Lower leg skin (tissue), 3 donors: ENCODE measurements around the gene ERG.

Experiments used
- POLR2A ChIP-seq, 2 donors: fragments of 450-650 bp; IDR thresholded peaks; one replicate each; pipeline ENCODE4 v1.6.1; 2016 to 2017; ENCODE audit warnings: antibody characterized with exemption in 2 of 2, mild to moderate bottlenecking in 1 of 2, moderate library complexity in 1 of 2
- TF ChIP-seq, protein P1 (sequence below), 3 donors: fragments of 450-650 bp; IDR thresholded peaks; one replicate each; pipeline ENCODE4 v1.5.1; 2016; ENCODE audit warnings: antibody characterized with exemption in 3 of 3, mild to moderate bottlenecking in 3 of 3, moderate library complexity in 2 of 3

DNA sequence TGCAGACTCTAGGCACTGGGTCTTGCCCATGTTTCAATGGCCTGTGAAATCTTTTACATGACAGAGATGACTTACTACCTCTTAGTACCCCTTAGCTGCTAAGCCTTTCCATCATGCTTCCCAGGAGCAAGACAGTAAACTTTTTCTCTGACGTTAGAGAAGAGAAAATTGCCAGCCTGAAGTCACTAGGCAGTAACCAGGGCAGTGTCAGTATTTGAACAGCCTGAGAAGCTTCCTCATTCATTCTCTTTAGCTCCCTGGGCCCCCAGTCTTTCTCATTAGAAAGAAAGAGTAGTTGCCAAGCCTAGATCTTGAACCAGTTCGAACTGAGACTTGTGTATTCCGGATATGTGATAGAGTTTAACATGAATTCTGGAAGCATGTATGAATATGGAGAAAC, 99.2 kb downstream of the ERG start:
- TF ChIP-seq, protein P1, sequence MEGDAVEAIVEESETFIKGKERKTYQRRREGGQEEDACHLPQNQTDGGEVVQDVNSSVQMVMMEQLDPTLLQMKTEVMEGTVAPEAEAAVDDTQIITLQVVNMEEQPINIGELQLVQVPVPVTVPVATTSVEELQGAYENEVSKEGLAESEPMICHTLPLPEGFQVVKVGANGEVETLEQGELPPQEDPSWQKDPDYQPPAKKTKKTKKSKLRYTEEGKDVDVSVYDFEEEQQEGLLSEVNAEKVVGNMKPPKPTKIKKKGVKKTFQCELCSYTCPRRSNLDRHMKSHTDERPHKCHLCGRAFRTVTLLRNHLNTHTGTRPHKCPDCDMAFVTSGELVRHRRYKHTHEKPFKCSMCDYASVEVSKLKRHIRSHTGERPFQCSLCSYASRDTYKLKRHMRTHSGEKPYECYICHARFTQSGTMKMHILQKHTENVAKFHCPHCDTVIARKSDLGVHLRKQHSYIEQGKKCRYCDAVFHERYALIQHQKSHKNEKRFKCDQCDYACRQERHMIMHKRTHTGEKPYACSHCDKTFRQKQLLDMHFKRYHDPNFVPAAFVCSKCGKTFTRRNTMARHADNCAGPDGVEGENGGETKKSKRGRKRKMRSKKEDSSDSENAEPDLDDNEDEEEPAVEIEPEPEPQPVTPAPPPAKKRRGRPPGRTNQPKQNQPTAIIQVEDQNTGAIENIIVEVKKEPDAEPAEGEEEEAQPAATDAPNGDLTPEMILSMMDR (IDR thresholded peaks at IDR 0.05), result no peak
- no peak for TF ChIP-seq POLR2A (IDR thresholded peaks at IDR 0.05)
